Spleen (tissue), 11 donors: ENCODE data around the gene GRIK5. TPM values are rescaled to one million over a fixed set of nuclear protein-coding genes. Genes with fewer than 3 reads are reported as not detected.

Experiments used
- DNase-seq: peaks from one replicate; pipeline ENCODE4 v3.0.0-alpha.2; 2020
- H3K27ac ChIP-seq, 8 donors: fragments of 200-600 bp; sonication (generic) in 7 of 8; 1 replicate in 4 of 8; 2 replicates in 4 of 8; pipeline versions ENCODE4 v1.5.0 to v1.8.0; 2016 to 2021; ENCODE audit warnings: inconsistent platforms in 4 of 8, mild to moderate bottlenecking in 4 of 8, moderate library complexity in 1 of 8
- H3K27me3 ChIP-seq, 7 donors: fragments of 200-600 bp; sonication (generic) in 6 of 7; replicated peaks in 1 of 7; 1 replicate in 4 of 7; 2 replicates in 3 of 7; pipeline versions ENCODE4 v1.5.0 to v1.8.0; 2016 to 2021; ENCODE audit warnings: inconsistent platforms in 3 of 7, mild to moderate bottlenecking in 1 of 7
- H3K36me3 ChIP-seq, 6 donors: fragments of 200-600 bp; sonication (generic) in 5 of 6; 1 replicate in 4 of 6; 2 replicates in 2 of 6; pipeline versions ENCODE4 v1.5.0 to v1.8.0; 2016 to 2021; ENCODE audit warnings: inconsistent platforms in 2 of 6
- H3K4me1 ChIP-seq, 6 donors: fragments of 200-600 bp; sonication (generic) in 5 of 6; 1 replicate in 3 of 6; 2 replicates in 3 of 6; pipeline versions ENCODE4 v1.5.0 to v1.8.0; 2016 to 2021; ENCODE audit warnings: inconsistent platforms in 3 of 6
- H3K4me3 ChIP-seq, 8 donors: fragments of 200-600 bp; sonication (generic) in 7 of 8; 1 replicate in 4 of 8; 2 replicates in 4 of 8; pipeline versions ENCODE4 v1.5.0 to v1.8.0; 2016 to 2021; ENCODE audit warnings: inconsistent platforms in 4 of 8, mild to moderate bottlenecking in 4 of 8, moderate library complexity in 2 of 8
- H3K9me3 ChIP-seq, 8 donors: fragments of 200-600 bp; sonication (generic) in 7 of 8; 1 replicate in 4 of 8; 2 replicates in 4 of 8; pipeline versions ENCODE4 v1.5.0 to v1.8.0; 2016 to 2021; ENCODE audit warnings: inconsistent platforms in 4 of 8
- POLR2A ChIP-seq, 3 donors: fragments of 450-650 bp; IDR thresholded peaks; one replicate each; pipeline ENCODE4 v1.5.1; 2017; ENCODE audit warnings: antibody characterized with exemption in 3 of 3, mild to moderate bottlenecking in 1 of 3
- POLR2AphosphoS5 ChIP-seq, 3 donors: sonication (generic); formaldehyde crosslinking; IDR thresholded peaks; one replicate each; pipeline ENCODE4 v1.5.1; 2017; ENCODE audit warnings: antibody characterized with exemption in 3 of 3
- WGBS, 5 donors: extraction: QIAGEN DNeasy Blood & Tissue Kit in 3 of 5; methylation state at CpG; one replicate each; pipeline versions ENCODE4 v1.1.5 to v1.1.7; 2013 to 2018; 5-methylcytosine and 5-hydroxymethylcytosine counted together
- intact Hi-C: fragments of 100-400 bp; cut with DNase I; formaldehyde crosslinking; loops from one replicate; pipeline ENCODE4 v1.15.0; 2023; ENCODE audit warnings: low total_unique reads
- polyA plus RNA-seq, 3 donors: library from polyadenylated mRNA; stranded (reverse); fragments of 200-250 nt; gene quantifications; one replicate each; pipeline ENCODE4 v1.2.1, GENCODE V29; 2013
- total RNA-seq, 7 donors: library from RNA; depleted of rRNA in 3 of 7; stranded (reverse); fragments of >200 nt in 3 of 7; fragmentation: NEBNext Ultra II Directional in 4 of 7; extraction: Animal tissue kit (Norgen Biotek cat#: 25700) in 4 of 7; gene quantifications; one replicate each; pipeline versions ENCODE4 v1.1.0 to v1.2.1, GENCODE V29; 2016 to 2021
- TF ChIP-seq, protein P1 (sequence below), 11 experiments: fragments of 200-600 bp in 7 of 11; fragments of 450-650 bp in 4 of 11; sonication (generic) in 4 of 11; IDR thresholded peaks in 8 of 11; conservative IDR thresholded peaks in 3 of 11; 1 replicate in 7 of 11; 2 replicates in 4 of 11; pipeline versions ENCODE4 v1.4.0 to v1.8.0; 2016 to 2021; ENCODE audit warnings: antibody characterized with exemption in 11 of 11, inconsistent platforms in 4 of 11, mild to moderate bottlenecking in 1 of 11
- donor health status: healthy with polysubstance abuse.
- donor health status: DM: no; HTN: no; CAD: no; lungs with moderate emphysema.
- donor health status: DM: no; HTN: no; CAD: no.
- donor health status: Bipolar disorder and iron deficiency.
- donor health status: healthy.
- donor health status: DM: no; HTN: no; CAD: no.
- donor health status: DM: yes; HTN: yes; CAD: no.

GRIK5 gene
- total and polyA plus RNA-seq, 10 donors: 0.94 to 4.7 (median 2.1) TPM

DNA sequence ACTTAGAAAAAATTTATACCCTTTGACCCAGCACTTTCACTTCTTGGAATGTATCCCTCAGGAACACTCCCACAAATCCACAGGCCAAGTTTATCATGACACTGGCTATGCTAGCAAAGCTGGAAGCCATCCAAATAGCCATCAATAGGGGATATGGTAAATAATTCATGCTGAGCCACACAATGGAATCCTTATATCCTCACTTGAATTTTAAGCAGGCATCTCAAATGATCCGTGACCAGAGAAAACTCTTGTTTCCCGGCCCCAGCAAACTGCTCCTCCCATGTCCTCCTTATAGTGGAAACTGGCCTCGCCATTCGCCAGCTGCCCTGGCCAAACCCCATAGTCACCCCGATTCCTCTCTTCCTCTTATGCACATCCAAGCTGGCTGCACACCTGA is 37.6 kb downstream of the GRIK5 start:
- WGBS, 5 donors: 59 to 86% (median 70%) methylated on average over 5 of the region's 5 CpGs
- no peak overlapping the region for H3K27ac ChIP-seq
- H3K27me3 ChIP-seq: peaks cover 0 to 1% (median 0%) of the 10 kb centered on the region in 7 donors
- H3K4me3 ChIP-seq: no peak overlapping the region
- H3K4me1 ChIP-seq: peaks cover 0 to 12% (median 0%) of the 10 kb centered on the region in 6 donors
- intact Hi-C loops: no loop called here
- no peaks in the 10 kb centered on the region for H3K36me3 ChIP-seq
- no peaks in the 10 kb centered on the region for H3K9me3 ChIP-seq
- TF ChIP-seq, protein P1, sequence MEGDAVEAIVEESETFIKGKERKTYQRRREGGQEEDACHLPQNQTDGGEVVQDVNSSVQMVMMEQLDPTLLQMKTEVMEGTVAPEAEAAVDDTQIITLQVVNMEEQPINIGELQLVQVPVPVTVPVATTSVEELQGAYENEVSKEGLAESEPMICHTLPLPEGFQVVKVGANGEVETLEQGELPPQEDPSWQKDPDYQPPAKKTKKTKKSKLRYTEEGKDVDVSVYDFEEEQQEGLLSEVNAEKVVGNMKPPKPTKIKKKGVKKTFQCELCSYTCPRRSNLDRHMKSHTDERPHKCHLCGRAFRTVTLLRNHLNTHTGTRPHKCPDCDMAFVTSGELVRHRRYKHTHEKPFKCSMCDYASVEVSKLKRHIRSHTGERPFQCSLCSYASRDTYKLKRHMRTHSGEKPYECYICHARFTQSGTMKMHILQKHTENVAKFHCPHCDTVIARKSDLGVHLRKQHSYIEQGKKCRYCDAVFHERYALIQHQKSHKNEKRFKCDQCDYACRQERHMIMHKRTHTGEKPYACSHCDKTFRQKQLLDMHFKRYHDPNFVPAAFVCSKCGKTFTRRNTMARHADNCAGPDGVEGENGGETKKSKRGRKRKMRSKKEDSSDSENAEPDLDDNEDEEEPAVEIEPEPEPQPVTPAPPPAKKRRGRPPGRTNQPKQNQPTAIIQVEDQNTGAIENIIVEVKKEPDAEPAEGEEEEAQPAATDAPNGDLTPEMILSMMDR (IDR thresholded peaks at IDR 0.05 in 8 of 11, conservative IDR thresholded peaks at IDR 0.05 in 3 of 11): no peak
- TF ChIP-seq POLR2AphosphoS5 (IDR thresholded peaks at IDR 0.05) (no peak), POLR2A (IDR thresholded peaks at IDR 0.05) (no peak)
- DNase-seq: no peak

DNA sequence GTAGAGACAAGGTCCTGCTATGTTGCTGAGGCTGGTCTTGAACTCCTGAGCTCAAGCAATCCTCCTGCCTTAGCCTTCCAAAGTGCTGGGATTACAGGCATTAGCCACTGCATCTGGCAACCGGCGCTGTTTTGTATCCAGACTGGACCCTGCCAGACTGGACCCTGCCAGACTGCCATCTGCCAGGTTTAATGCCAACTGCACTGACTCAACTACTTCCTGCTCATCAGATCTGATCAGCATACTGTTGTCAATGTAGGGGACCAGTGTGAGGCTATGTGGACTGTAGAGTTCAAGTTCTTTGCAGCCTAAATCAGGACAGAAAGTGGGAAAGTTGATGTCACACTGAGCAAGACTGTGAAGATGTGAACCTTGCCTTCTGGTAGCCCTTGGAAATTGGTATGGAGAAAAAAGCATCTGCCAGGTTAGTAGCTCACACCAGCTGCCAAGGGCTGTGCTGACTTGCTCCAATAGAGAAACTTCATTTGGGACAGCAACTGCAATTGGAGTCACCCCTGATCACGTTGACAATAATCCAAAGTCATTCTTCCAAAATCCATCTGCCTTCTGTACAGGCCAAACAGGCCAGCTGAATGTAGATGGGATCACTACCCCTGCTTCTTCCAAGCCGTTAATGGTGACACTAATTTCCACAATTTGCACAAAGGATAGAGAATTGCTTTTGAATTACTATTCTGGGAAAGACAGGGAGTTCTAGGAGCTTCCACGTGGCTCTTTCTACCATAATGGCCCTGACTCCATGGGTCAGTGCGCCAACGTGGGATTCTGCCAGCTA is 39.2 kb downstream of the GRIK5 start:
- TF ChIP-seq POLR2AphosphoS5 (IDR thresholded peaks at IDR 0.05) (no peak), POLR2A (IDR thresholded peaks at IDR 0.05) (no peak)
- TF ChIP-seq, protein P1 (IDR thresholded peaks at IDR 0.05 in 8 of 11, conservative IDR thresholded peaks at IDR 0.05 in 3 of 11): no peak
- H3K4me1 ChIP-seq: peaks cover 0 to 12% (median 0%) of the 10 kb centered on the region in 6 donors

DNA sequence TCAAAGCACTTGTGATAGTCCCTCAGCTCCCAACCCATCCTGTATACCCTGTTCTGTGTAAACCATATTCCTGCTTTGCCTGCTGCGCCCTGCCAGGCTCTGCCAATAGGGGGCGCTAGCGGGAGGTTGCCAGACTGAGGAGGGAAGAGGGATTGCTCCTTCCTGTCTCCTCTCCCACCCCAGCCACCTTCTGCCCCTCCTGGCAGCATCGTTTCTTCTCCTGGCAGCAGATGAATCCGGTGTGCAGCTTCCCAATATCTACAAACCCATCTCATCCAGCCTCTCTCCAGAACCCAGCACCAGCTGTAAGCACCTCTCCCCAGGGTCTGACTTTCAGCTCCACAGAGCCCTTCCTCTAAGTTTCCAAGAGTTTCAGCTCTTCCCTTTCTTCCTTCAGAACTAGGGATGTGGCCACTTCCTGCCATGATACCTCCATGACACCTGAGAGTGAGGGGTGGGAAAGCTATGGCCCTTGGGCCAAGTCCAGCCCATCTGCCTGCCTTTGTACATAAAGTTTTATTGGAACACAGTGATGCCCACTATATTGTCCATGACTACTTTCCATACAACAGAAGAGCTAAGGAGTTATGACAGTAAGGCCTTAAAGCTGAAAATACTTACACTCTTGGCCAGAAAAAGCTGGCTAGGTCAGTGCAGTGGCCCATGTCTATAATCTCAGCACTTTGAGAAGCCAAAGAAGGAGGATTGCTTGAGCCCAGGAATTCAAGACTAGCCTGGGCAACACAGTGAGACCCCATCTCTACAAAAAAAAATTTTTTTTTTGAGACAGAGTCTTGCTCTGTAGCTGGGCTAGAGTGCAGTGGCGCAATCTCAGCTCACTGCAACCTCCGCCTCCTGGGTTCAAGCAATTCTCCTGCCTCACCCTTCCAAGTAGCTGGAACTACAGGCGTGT is 41.4 kb downstream of the GRIK5 start:
- DNase-seq: no peak
- Histone ChIP-seq H3K4me3 (no peak overlapping the region), H3K9me3 (no peaks in the 10 kb centered on the region), H3K27me3 (peaks cover 0 to 14% (median 0%) of the 10 kb centered on the region in 7 donors), H3K36me3 (no peaks in the 10 kb centered on the region), H3K27ac (no peak overlapping the region), H3K4me1 (peaks cover 0 to 10% (median 0%) of the 10 kb centered on the region in 6 donors)
- intact Hi-C loops: no loop called here
- WGBS, 5 donors: 66 to 77% (median 72%) methylated on average over 7 to 8 of the region's 8 CpGs
- no peak for TF ChIP-seq POLR2AphosphoS5 (IDR thresholded peaks at IDR 0.05)
- TF ChIP-seq, protein P1 (IDR thresholded peaks at IDR 0.05 in 8 of 11, conservative IDR thresholded peaks at IDR 0.05 in 3 of 11): peak in 4 of 11 experiments; percentile 15 to 39 (median 30)
- no peak for TF ChIP-seq POLR2A (IDR thresholded peaks at IDR 0.05)

More for the DNA sequence above, 39.2 kb downstream of the GRIK5 start:
- H3K36me3 ChIP-seq: no peaks in the 10 kb centered on the region
- DNase-seq: no peak
- WGBS, 5 donors: 64 to 90% (median 80%) methylated on average over 5 to 7 of the region's 7 CpGs
- H3K27ac ChIP-seq: no peak overlapping the region
- peaks cover 0 to 3% (median 0%) of the 10 kb centered on the region in 7 donors for H3K27me3 ChIP-seq
- no peak overlapping the region for H3K4me3 ChIP-seq
- intact Hi-C loops: no loop called here
- H3K9me3 ChIP-seq: no peaks in the 10 kb centered on the region
